Measurements from ENCODE around the gene CS.

GRCh38 chr12:56271031-56271430, 29.1 kb downstream of the CS start:
- TF ChIP-seq CTCF (IDR thresholded peaks at IDR 0.05): peak; percentile 58
- no peak for TF ChIP-seq TAF1 (IDR thresholded peaks at IDR 0.05; ENCODE audit: borderline replicate concordance, low read depth, low read length)
- TF ChIP-seq NRF1 (IDR thresholded peaks at IDR 0.05; ENCODE audit: low read depth, low read length): no peak
- no peak for TF ChIP-seq MEF2A (IDR thresholded peaks at IDR 0.05; ENCODE audit: borderline replicate concordance, low read depth)
- no peak for TF ChIP-seq RCOR1 (IDR thresholded peaks at IDR 0.05; ENCODE audit: low read length)
- TF ChIP-seq MAX (IDR thresholded peaks at IDR 0.05; ENCODE audit: low read depth): no peak
- TF ChIP-seq EP300 (IDR thresholded peaks at IDR 0.05; ENCODE audit: borderline replicate concordance in 1 of 2, low read depth in 1 of 2, low read length in 1 of 2): no peak
- no peak for TF ChIP-seq EZH2phosphoT487 (IDR thresholded peaks at IDR 0.05; ENCODE audit: borderline replicate concordance, low read depth)
- TF ChIP-seq YY1 (IDR thresholded peaks at IDR 0.05; ENCODE audit: low read depth): no peak
- no peak for TF ChIP-seq GATA2 (CRISPR knock-in tag; IDR thresholded peaks at IDR 0.05)
- TF ChIP-seq GABPA (IDR thresholded peaks at IDR 0.05; ENCODE audit: low read depth): no peak
- TF ChIP-seq POLR2AphosphoS5 (IDR thresholded peaks at IDR 0.05; ENCODE audit: low read depth, low read length): no peak
- TF ChIP-seq NFIC (IDR thresholded peaks at IDR 0.05; ENCODE audit: borderline replicate concordance): no peak
- TF ChIP-seq RAD21 (IDR thresholded peaks at IDR 0.05; ENCODE audit: low read length): peak; percentile 32; the same call in 1 of the 2 replicates

All from SK-N-SH (cell line).